ENCODE results near the gene MYOG. TPM values are rescaled to one million over a fixed set of nuclear protein-coding genes. Genes with fewer than 3 reads are reported as not detected.

The MYOG gene
- total and polyA plus RNA-seq, 2 donors (not counting 1 experiment from before 2014, with no cell fraction given) = not detected

DNA sequence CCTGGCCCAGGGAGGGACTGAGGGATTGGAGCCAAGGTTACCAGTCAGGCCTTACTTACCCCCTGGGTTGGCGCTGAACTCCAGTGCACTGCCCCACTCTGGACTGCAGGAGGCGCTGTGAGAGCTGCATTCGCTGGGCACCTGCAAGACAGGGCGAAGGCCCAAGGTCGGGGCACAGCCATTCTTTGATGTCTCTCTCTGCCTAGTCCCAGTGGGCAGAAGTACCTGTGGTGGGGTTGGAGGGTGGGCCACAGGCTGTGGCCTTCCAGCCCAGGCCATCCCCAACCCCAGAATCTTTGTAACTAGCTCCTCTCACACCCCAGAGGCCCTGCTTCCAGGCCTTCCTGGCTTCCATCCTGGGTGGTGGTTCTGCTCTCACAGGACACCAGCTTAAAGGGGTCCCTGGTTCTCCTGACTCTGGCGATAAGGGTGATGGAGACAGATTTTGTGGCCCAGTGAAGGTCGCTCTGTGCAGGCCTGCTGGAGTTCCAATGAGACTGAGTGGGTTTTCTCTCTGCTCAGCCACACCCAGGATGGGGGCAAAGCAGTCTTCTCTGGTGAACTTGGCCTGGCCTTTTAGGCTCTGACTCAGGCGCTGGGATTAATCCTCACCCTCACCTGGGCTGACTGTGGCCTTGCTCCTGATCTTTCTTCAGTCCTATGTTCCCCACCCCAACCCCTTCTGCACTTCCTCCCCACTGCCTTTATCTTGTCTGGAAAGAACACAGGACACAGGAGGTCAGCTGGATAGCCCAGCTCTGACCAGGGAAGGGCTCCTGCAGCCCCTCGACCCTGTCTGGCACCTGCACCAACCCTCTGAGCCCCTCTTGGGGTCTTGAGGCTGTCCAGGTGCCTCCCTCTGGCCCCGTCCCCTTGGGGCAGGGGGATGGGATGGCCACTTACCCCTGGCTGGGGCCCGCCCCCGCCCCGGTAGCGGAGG lies 954 bp downstream of the MYOG start:
- Histone ChIP-seq H3K4me2 (ENCODE audit: extremely low read depth, insufficient read depth, low read length) (no peak overlapping the region), H2AFZ (ENCODE audit: low read length) (no peak overlapping the region), H4K20me1 (ENCODE audit: control insufficient read depth, extremely low read depth, insufficient read depth, low read length) (no peaks in the 10 kb centered on the region), H3K4me1 (ENCODE audit: control insufficient read depth, extremely low read depth, insufficient read depth, low read length) (no peaks in the 10 kb centered on the region), H3K9me3 (ENCODE audit: control insufficient read depth, insufficient read depth, low read depth, low read length) (no peaks in the 10 kb centered on the region), H3K36me3 (ENCODE audit: control insufficient read depth, insufficient read depth, low read length) (no peaks in the 10 kb centered on the region), H3K79me2 (ENCODE audit: control insufficient read depth, insufficient read depth, low read length) (no peaks in the 10 kb centered on the region), H3K9ac (ENCODE audit: insufficient read depth, low read length) (no peak overlapping the region), H3K4me3 (replicated peaks in 1 of 4; ENCODE audit: control extremely low read depth in 1 of 4, insufficient read depth in 1 of 4, low read depth in 3 of 4, low read length in 4 of 4) (no peak overlapping the region), H3K27me3 (ENCODE audit: control insufficient read depth, insufficient read depth, low read length) (peaks cover 32% of the 10 kb centered on the region), H3K27ac (ENCODE audit: insufficient read depth, low read length) (no peak overlapping the region)
- no peak for DNase-seq (ENCODE audit: low read depth in 2 of 2)
- TF ChIP-seq EZH2 (IDR thresholded peaks at IDR 0.05; ENCODE audit: low read length, missing control alignments) = no peak
- TF ChIP-seq, protein P1, sequence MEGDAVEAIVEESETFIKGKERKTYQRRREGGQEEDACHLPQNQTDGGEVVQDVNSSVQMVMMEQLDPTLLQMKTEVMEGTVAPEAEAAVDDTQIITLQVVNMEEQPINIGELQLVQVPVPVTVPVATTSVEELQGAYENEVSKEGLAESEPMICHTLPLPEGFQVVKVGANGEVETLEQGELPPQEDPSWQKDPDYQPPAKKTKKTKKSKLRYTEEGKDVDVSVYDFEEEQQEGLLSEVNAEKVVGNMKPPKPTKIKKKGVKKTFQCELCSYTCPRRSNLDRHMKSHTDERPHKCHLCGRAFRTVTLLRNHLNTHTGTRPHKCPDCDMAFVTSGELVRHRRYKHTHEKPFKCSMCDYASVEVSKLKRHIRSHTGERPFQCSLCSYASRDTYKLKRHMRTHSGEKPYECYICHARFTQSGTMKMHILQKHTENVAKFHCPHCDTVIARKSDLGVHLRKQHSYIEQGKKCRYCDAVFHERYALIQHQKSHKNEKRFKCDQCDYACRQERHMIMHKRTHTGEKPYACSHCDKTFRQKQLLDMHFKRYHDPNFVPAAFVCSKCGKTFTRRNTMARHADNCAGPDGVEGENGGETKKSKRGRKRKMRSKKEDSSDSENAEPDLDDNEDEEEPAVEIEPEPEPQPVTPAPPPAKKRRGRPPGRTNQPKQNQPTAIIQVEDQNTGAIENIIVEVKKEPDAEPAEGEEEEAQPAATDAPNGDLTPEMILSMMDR (conservative IDR thresholded peaks at IDR 0.05 in 1 of 2, IDR thresholded peaks at IDR 0.05 in 1 of 2; ENCODE audit: low read depth in 1 of 2, low read length in 2 of 2) = peak; percentile 23 to 41

DNA sequence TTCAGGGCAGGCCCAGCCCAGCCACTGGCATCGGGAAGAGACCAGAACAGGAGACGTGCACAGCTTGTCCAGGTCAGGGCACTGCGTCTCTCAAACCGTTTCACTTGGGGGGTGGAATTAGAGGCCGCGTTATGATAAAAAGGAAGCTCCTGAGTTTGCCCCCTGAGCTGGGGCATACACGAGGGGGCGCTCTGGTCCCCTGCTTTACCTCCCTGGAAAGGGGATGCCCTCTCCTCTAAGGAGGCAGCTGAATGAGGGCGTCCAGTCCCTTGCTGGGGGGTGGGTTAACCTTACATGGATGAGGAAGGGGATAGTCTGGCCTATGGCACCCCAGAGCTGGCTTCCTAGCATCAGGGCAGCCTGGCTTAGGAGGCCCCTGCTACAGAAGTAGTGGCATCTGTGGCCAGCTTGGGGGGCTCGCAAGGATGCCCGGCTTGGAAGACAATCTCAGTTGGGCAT lies 2.3 kb downstream of the MYOG start:
- peaks cover 24% of the 10 kb centered on the region for H3K27me3 ChIP-seq (ENCODE audit: control insufficient read depth, insufficient read depth, low read length)
- no peak overlapping the region for H3K9ac ChIP-seq (ENCODE audit: insufficient read depth, low read length)
- H3K27ac ChIP-seq (ENCODE audit: insufficient read depth, low read length) = no peak overlapping the region
- H3K4me1 ChIP-seq (ENCODE audit: control insufficient read depth, extremely low read depth, insufficient read depth, low read length) = no peaks in the 10 kb centered on the region
- no peak overlapping the region for H3K4me3 ChIP-seq (replicated peaks in 1 of 4; ENCODE audit: control extremely low read depth in 1 of 4, insufficient read depth in 1 of 4, low read depth in 3 of 4, low read length in 4 of 4)
- H3K9me3 ChIP-seq (ENCODE audit: control insufficient read depth, insufficient read depth, low read depth, low read length) = no peaks in the 10 kb centered on the region
- no peak for TF ChIP-seq EZH2 (IDR thresholded peaks at IDR 0.05; ENCODE audit: low read length, missing control alignments)
- TF ChIP-seq, protein P1 (conservative IDR thresholded peaks at IDR 0.05 in 1 of 2, IDR thresholded peaks at IDR 0.05 in 1 of 2; ENCODE audit: low read depth in 1 of 2, low read length in 2 of 2) = no peak
- no peaks in the 10 kb centered on the region for H4K20me1 ChIP-seq (ENCODE audit: control insufficient read depth, extremely low read depth, insufficient read depth, low read length)
- DNase-seq (ENCODE audit: low read depth in 2 of 2) = no peak
- no peak overlapping the region for H3K4me2 ChIP-seq (ENCODE audit: extremely low read depth, insufficient read depth, low read length)
- no peaks in the 10 kb centered on the region for H3K79me2 ChIP-seq (ENCODE audit: control insufficient read depth, insufficient read depth, low read length)
- H3K36me3 ChIP-seq (ENCODE audit: control insufficient read depth, insufficient read depth, low read length) = no peaks in the 10 kb centered on the region
- no peak overlapping the region for H2AFZ ChIP-seq (ENCODE audit: low read length)

DNA sequence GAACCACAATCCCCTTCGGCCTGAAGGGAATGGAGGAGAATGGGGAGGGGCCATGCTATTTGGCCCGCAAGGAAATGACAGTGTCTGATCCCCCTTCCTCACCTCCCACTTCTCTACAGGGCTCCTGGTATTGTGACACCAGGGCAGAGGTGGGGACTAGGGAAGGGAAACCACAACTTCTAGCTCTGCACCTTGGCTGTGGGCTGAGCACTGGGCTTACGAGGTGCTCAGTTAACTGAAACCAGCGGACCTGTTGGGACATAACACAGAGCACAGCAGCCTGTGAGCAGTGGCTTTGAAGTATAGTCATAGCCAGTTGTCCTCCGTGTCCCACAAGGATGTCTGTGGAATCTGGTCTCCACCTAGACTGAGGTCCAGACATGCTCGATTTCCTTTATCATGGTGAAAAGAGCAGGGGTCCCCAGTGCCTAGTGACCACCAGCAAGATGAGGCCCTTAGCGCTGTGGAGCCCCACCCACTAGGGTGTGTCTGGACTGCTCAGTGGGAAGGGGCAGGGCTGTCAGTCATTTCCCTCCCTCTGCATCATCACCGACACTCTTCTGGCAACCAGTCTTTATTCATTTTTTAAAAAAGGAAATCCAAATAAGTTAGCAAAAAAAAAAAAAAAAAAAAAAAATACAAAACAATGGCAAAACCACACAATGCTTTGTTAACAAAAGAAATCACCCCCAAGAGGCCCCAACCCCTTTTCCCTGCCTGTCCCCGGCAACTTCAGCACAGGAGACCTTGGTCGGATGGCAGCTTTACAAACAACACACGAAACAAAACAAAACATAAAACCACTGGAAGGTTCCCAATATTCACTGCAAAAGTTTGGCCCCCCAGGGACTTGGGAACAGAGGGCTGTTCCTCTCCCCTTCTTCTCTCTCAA lies 3.0 kb downstream of the MYOG start:
- H3K36me3 ChIP-seq (ENCODE audit: control insufficient read depth, insufficient read depth, low read length) = no peaks in the 10 kb centered on the region
- no peak overlapping the region for H3K4me2 ChIP-seq (ENCODE audit: extremely low read depth, insufficient read depth, low read length)
- TF ChIP-seq EZH2 (IDR thresholded peaks at IDR 0.05; ENCODE audit: low read length, missing control alignments) = no peak
- TF ChIP-seq, protein P1 (conservative IDR thresholded peaks at IDR 0.05 in 1 of 2, IDR thresholded peaks at IDR 0.05 in 1 of 2; ENCODE audit: low read depth in 1 of 2, low read length in 2 of 2) = no peak
- H3K9me3 ChIP-seq (ENCODE audit: control insufficient read depth, insufficient read depth, low read depth, low read length) = no peaks in the 10 kb centered on the region
- no peaks in the 10 kb centered on the region for H3K4me1 ChIP-seq (ENCODE audit: control insufficient read depth, extremely low read depth, insufficient read depth, low read length)
- no peaks in the 10 kb centered on the region for H3K79me2 ChIP-seq (ENCODE audit: control insufficient read depth, insufficient read depth, low read length)
- peaks cover 24% of the 10 kb centered on the region for H3K27me3 ChIP-seq (ENCODE audit: control insufficient read depth, insufficient read depth, low read length)
- H3K9ac ChIP-seq (ENCODE audit: insufficient read depth, low read length) = no peak overlapping the region
- DNase-seq (ENCODE audit: low read depth in 2 of 2) = no peak
- H3K4me3 ChIP-seq (replicated peaks in 1 of 4; ENCODE audit: control extremely low read depth in 1 of 4, insufficient read depth in 1 of 4, low read depth in 3 of 4, low read length in 4 of 4) = no peak overlapping the region
- no peaks in the 10 kb centered on the region for H4K20me1 ChIP-seq (ENCODE audit: control insufficient read depth, extremely low read depth, insufficient read depth, low read length)
- no peak overlapping the region for H2AFZ ChIP-seq (ENCODE audit: low read length)
- no peak overlapping the region for H3K27ac ChIP-seq (ENCODE audit: insufficient read depth, low read length)
